ENCODE results near the gene GNG12. TPM values are rescaled to one million over a fixed set of nuclear protein-coding genes. Genes with fewer than 3 reads are reported as not detected.
A peak's percentile ranks its signal among the peaks of the same experiment; 100 is the strongest.

The GNG12 gene
- total RNA-seq, 1 donor from 2014 or later: 71.5 TPM

DNA sequence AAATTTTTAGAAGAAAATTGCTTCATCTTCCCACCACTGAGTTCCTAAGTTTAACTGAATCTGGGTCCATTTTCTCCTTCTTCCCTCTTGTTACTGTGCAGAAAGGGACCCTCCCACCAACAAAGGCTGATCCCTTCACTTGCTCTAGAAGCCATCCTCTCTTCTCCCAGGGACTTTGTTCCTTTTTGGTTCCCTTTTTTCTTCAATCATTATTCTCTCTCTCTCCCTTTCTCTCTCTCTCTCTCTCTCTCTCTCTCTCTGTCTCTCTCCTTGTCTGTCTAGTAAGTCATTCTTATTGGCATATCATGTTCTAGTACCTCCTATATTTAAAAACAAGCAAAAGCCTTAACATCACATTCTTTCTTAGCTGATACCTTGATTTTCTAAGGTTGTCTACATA lies 180.0 kb downstream of the GNG12 start:
- H3K27ac ChIP-seq: peak overlapping the region; percentile 31
- no peak for DNase-seq (ENCODE audit: extremely low spot score in 2 of 2)
- no peaks in the 10 kb centered on the region for H3K9me3 ChIP-seq
- H3K27me3 ChIP-seq: no peaks in the 10 kb centered on the region
- no peaks in the 10 kb centered on the region for H3K4me1 ChIP-seq
- TF ChIP-seq CTCF (IDR thresholded peaks at IDR 0.05) (no peak), POLR2AphosphoS5 (IDR thresholded peaks at IDR 0.05; ENCODE audit: insufficient read depth in 1 of 2, low read depth in 1 of 2) (no peak), POLR2A (IDR thresholded peaks at IDR 0.05) (no peak)
- no peaks in the 10 kb centered on the region for H3K36me3 ChIP-seq
- H3K4me3 ChIP-seq: no peak overlapping the region
- intact Hi-C loops (cut with DNase I): no loop called here

- no peaks in the 10 kb centered on the region for H3K36me3 ChIP-seq
- intact Hi-C loops (cut with DNase I): no loop called here
- H3K4me1 ChIP-seq: no peaks in the 10 kb centered on the region
- peak overlapping the region; percentile 31 for H3K27ac ChIP-seq
- TF ChIP-seq POLR2AphosphoS5 (IDR thresholded peaks at IDR 0.05; ENCODE audit: insufficient read depth in 1 of 2, low read depth in 1 of 2) (no peak), POLR2A (IDR thresholded peaks at IDR 0.05) (no peak), CTCF (IDR thresholded peaks at IDR 0.05) (no peak)
- H3K4me3 ChIP-seq: no peak overlapping the region
- H3K27me3 ChIP-seq: no peaks in the 10 kb centered on the region
- no peak for DNase-seq (ENCODE audit: extremely low spot score in 2 of 2)
- no peaks in the 10 kb centered on the region for H3K9me3 ChIP-seq
Measured at GRCh38 chr1:67652800-67653199, 180.5 kb downstream of the GNG12 start.

Small RNA genes within 50 kb of the gene (small RNA-seq; reads per million reads assigned to genes)
- gene RN7SL392P (not detected), gene RNU7-80P (not detected)

Other genes with a start within 250 kb of the GNG12 start
- gene GADD45A, start 148.3 kb downstream of the GNG12 start, total RNA-seq: 44.4 TPM
- 2.0 TPM for gene DIRAS3, start 217.2 kb upstream of the GNG12 start, total RNA-seq